ENCODE results near the gene TJAP1.

DNA sequence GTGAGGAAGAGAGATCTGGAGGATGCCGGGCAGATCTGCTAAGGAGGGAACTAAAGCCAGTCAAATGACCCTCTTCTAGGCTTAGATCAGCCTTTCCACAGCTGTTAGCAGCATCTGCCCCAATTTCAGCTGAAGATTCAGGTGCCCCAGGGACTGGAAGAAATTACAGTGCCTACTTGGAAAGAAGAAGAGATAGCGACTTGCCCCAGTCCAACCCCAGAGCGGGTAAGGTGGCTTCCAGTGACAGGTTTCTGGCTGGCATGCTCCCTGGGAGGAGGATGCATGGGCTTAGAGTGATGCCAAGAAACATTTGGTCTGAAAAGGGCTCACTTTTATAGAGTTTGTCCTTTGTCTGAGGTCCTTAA, 620 bp downstream of the TJAP1 start:
- TF ChIP-seq CTCF (conservative IDR thresholded peaks at IDR 0.05) (no peak), ZFX (IDR thresholded peaks at IDR 0.05) (no peak)

Measured in C4-2B (cell line).